K562 (cell line): Measurements from ENCODE around the gene KCNN3. TPM values are rescaled to one million over a fixed set of nuclear protein-coding genes. Genes with fewer than 3 reads are reported as not detected.

Experiments used
- BRD4 ChIP-seq: fragments of 200-600 bp; sonication (generic); IDR thresholded peaks from 2 replicates; pipeline ENCODE4 v1.6.1; 2017; ENCODE audit warnings: inconsistent platforms
- FOXP1 ChIP-seq: sonication (generic); formaldehyde crosslinking; IDR thresholded peaks from 2 replicates; pipeline ENCODE4 v1.8.0; 2022; ENCODE audit warnings: mild to moderate bottlenecking, missing genetic modification reagents
- HDGF ChIP-seq: fragments of 450-650 bp; IDR thresholded peaks from 2 replicates; pipeline ENCODE4 v1.6.1; 2016
- HMGN3 ChIP-seq: IDR thresholded peaks from 2 replicates; pipeline ENCODE4 v1.6.1; 2011; ENCODE audit warnings: borderline replicate concordance, low read depth, mild to moderate bottlenecking, mixed read lengths, low read length; ENCODE audit not compliant: insufficient read length; ENCODE audit errors: extremely low read depth
- ILF3 ChIP-seq: fragments of 450-650 bp; IDR thresholded peaks from 2 replicates; pipeline ENCODE4 v1.6.1; 2018; ENCODE audit warnings: antibody characterized with exemption, mild to moderate bottlenecking, moderate library complexity, borderline replicate concordance
- MAFG ChIP-seq: fragments of 450-650 bp; conservative IDR thresholded peaks from 2 replicates; pipeline ENCODE4 v1.6.1; 2016; ENCODE audit warnings: missing genetic modification characterization, missing compliant biosample characterization
- MGA ChIP-seq: fragments of 450-650 bp; IDR thresholded peaks from 2 replicates; pipeline ENCODE4 v1.6.1; 2016; ENCODE audit warnings: mild to moderate bottlenecking, moderate library complexity
- RERE ChIP-seq: sonication (generic); formaldehyde crosslinking; IDR thresholded peaks from 2 replicates; pipeline ENCODE4 v1.8.0; 2023; ENCODE audit warnings: missing genetic modification reagents, mild to moderate bottlenecking, borderline replicate concordance
- ZNF274 ChIP-seq: IDR thresholded peaks from 2 replicates; pipeline ENCODE4 v1.6.1; 2011; ENCODE audit warnings: low read depth, mild to moderate bottlenecking, low read length, moderate library complexity, borderline replicate concordance
- polyA plus RNA-seq, 8 experiments: library from polyadenylated mRNA; depleted of rRNA in 4 of 8; stranded (reverse) in 5 of 8; unstranded in 3 of 8; fragments of >200 nt; fragmentation: Nextera tagmentation in 2 of 8; fragmentation: Illumina TruSeq in 1 of 8; extraction: Ambion mirVana in 2 of 8; extraction: Trizol in 1 of 8; gene quantifications; 2 replicates each; pipeline versions ENCODE4 v1.2.1 to v1.2.3, GENCODE V29; 2011 to 2014; ENCODE audit warnings: inconsistent platforms in 1 of 8, missing spikeins in 1 of 8
- total RNA-seq, 7 experiments: library from RNA; depleted of rRNA in 6 of 7; stranded (reverse); fragments of >200 nt in 6 of 7; fragmentation: Illumina TruSeq in 2 of 7; extraction: Trizol in 2 of 7; gene quantifications; 2 replicates each; pipeline versions ENCODE4 v1.2.1 to v1.2.3, GENCODE V29; 2011 to 2021; ENCODE audit warnings: low replicate concordance in 1 of 7

KCNN3 gene
- total and polyA plus RNA-seq, 9 of the 15 experiments (the other 6 are each of a cell fraction or from before 2014, with no cell fraction given) = 0.02 to 0.03 TPM; not detected in 7

GRCh38 chr1:154883919-154884868 is 14.1 kb upstream of the KCNN3 start (continued):
- TF ChIP-seq RERE (CRISPR knock-in tag) = no peak
- TF ChIP-seq MGA = no peak
- peak; percentile 51 for TF ChIP-seq HMGN3
- TF ChIP-seq ILF3 = no peak
- no peak for TF ChIP-seq BRD4
- 0 out of 2 replicates have a peak, but pooled peaks have one; percentile 43 for TF ChIP-seq HDGF
- TF ChIP-seq FOXP1 (CRISPR knock-in tag) = no peak
- no peak for TF ChIP-seq ZNF274
- no peak for TF ChIP-seq MAFG (tag)
